GM23338 (cell line): ENCODE data around the gene SORCS2. TPM values are rescaled to one million over a fixed set of nuclear protein-coding genes. Genes with fewer than 3 reads are reported as not detected.

Source experiments
- ATAC-seq: fragments of 200-7000 bp; cut with Tn5 transposase; 3 replicates; pipeline ENCODE4 v1.9.1; 2020
- DNase-seq: peaks from one replicate; pipeline ENCODE4 v3.0.0-alpha.2; 2015; ENCODE audit warnings: low spot score
- H2AFZ ChIP-seq: fragments of 200-600 bp; sonication (generic); 2 replicates; pipeline ENCODE4 v1.8.0; 2016; ENCODE audit warnings: antibody characterized with exemption, mild to moderate bottlenecking, moderate library complexity
- H3F3A ChIP-seq: fragments of 200-600 bp; sonication (generic); replicated peaks from 2 replicates; pipeline ENCODE4 v1.8.0; 2017; ENCODE audit warnings: antibody characterized with exemption, mixed run types, low read depth
- H3K27ac ChIP-seq: fragments of 200-600 bp; sonication (generic); 2 replicates; pipeline ENCODE4 v1.6.1; 2016; ENCODE audit warnings: low read depth
- H3K27me3 ChIP-seq: fragments of 200-600 bp; sonication (generic); 2 replicates; pipeline ENCODE4 v1.8.0; 2016; ENCODE audit warnings: mild to moderate bottlenecking, mixed run types, moderate library complexity; ENCODE audit not compliant: insufficient read depth
- H3K36me3 ChIP-seq: fragments of 200-600 bp; sonication (generic); 2 replicates; pipeline ENCODE4 v1.8.0; 2016; ENCODE audit warnings: mild to moderate bottlenecking; ENCODE audit not compliant: insufficient read depth
- H3K4me1 ChIP-seq: fragments of 200-600 bp; sonication (generic); 2 replicates; pipeline ENCODE4 v1.8.0; 2016; ENCODE audit warnings: mild to moderate bottlenecking, moderate library complexity; ENCODE audit not compliant: insufficient read depth
- H3K4me2 ChIP-seq: fragments of 200-600 bp; sonication (generic); 2 replicates; pipeline ENCODE4 v1.7.1; 2017; ENCODE audit warnings: mixed run types
- H3K4me3 ChIP-seq: fragments of 200-600 bp; sonication (generic); 2 replicates; pipeline ENCODE4 v1.6.1; 2016; ENCODE audit warnings: mixed run types
- H3K79me2 ChIP-seq: fragments of 200-600 bp; sonication (generic); replicated peaks from 2 replicates; pipeline ENCODE4 v1.8.0; 2017; ENCODE audit warnings: mild to moderate bottlenecking; ENCODE audit not compliant: insufficient read depth
- H3K9me2 ChIP-seq: fragments of 200-600 bp; sonication (generic); 2 replicates; pipeline ENCODE4 v1.8.0; 2017; ENCODE audit not compliant: insufficient read depth
- H4K20me1 ChIP-seq: fragments of 200-600 bp; sonication (generic); replicated peaks from 2 replicates; pipeline ENCODE4 v1.8.0; 2017; ENCODE audit warnings: mild to moderate bottlenecking; ENCODE audit not compliant: insufficient read depth
- H3K27ac Mint-ChIP-seq: 2 replicates; pipeline ENCODE4 v1.8.0; 2020; ENCODE audit warnings: inconsistent platforms, mild to moderate bottlenecking, moderate library complexity, mixed read lengths
- H3K27me3 Mint-ChIP-seq: 3 replicates; pipeline ENCODE4 v1.8.0; 2022; ENCODE audit warnings: low read depth, mild to moderate bottlenecking, moderate library complexity, mixed read lengths, inconsistent platforms; ENCODE audit not compliant: insufficient read depth, poor library complexity
- H3K36me3 Mint-ChIP-seq: 3 replicates; pipeline ENCODE4 v1.8.0; 2021; ENCODE audit warnings: low read depth, mild to moderate bottlenecking, inconsistent platforms, moderate library complexity, mixed read lengths
- H3K4me1 Mint-ChIP-seq: 3 replicates; pipeline ENCODE4 v1.8.0; 2020; ENCODE audit warnings: mild to moderate bottlenecking, inconsistent platforms, mixed read lengths
- H3K4me3 Mint-ChIP-seq: 3 replicates; pipeline ENCODE4 v1.8.0; 2021; ENCODE audit warnings: moderate library complexity, mild to moderate bottlenecking, inconsistent platforms, mixed read lengths
- H3K9me3 Mint-ChIP-seq: 3 replicates; pipeline ENCODE4 v1.8.0; 2020; ENCODE audit warnings: moderate library complexity, mild to moderate bottlenecking, inconsistent platforms, mixed read lengths
- CREB1 ChIP-seq: fragments of 250-450 bp; sonication (Bioruptor Pico); IDR thresholded peaks from 2 replicates; pipeline ENCODE4 v1.5.0; 2020; ENCODE audit warnings: low read depth, mild to moderate bottlenecking, moderate library complexity
- ETS1 ChIP-seq: IDR thresholded peaks from 2 replicates; pipeline ENCODE4 v1.6.1; 2016; ENCODE audit warnings: antibody characterized with exemption
- EZH2 ChIP-seq: fragments of 200-600 bp; sonication (generic); IDR thresholded peaks from one replicate; pipeline ENCODE4 v1.8.0; 2017; ENCODE audit warnings: antibody characterized with exemption, mild to moderate bottlenecking, low read depth; ENCODE audit not compliant: unreplicated experiment
- EZH2phosphoT487 ChIP-seq: fragments of 200-600 bp; sonication (generic); IDR thresholded peaks from one replicate; pipeline ENCODE4 v1.8.1; 2018; ENCODE audit warnings: antibody characterized with exemption; ENCODE audit not compliant: unreplicated experiment
- JUNB ChIP-seq: IDR thresholded peaks from one replicate; pipeline ENCODE4 v1.6.1; 2016; ENCODE audit warnings: antibody characterized with exemption; ENCODE audit not compliant: unreplicated experiment
- NANOG ChIP-seq: IDR thresholded peaks from 2 replicates; pipeline ENCODE4 v1.6.1; 2016; ENCODE audit warnings: antibody characterized with exemption, borderline replicate concordance
- POLR2AphosphoS5 ChIP-seq: IDR thresholded peaks from 2 replicates; pipeline ENCODE4 v1.6.1; 2016; ENCODE audit warnings: antibody characterized with exemption, low read depth
- STAT1 ChIP-seq: IDR thresholded peaks from one replicate; pipeline ENCODE4 v1.6.1; 2016; ENCODE audit warnings: antibody characterized with exemption; ENCODE audit not compliant: unreplicated experiment
- ZNF114 ChIP-seq: fragments of 250-450 bp; sonication (Bioruptor Pico); IDR thresholded peaks from 2 replicates; pipeline ENCODE4 v1.5.0; 2020; ENCODE audit warnings: mild to moderate bottlenecking, moderate library complexity
- ZNF331 ChIP-seq: fragments of 250-450 bp; sonication (Bioruptor Pico); IDR thresholded peaks from 2 replicates; pipeline ENCODE4 v1.5.0; 2020; ENCODE audit warnings: low read depth, mild to moderate bottlenecking, moderate library complexity
- polyA plus RNA-seq: library from polyadenylated mRNA; unstranded; fragments of >200 nt; fragmentation: Nextera tagmentation; extraction: Ambion mirVana; gene quantifications from 2 replicates; pipeline ENCODE4 v1.2.1, GENCODE V29; 2016
- total RNA-seq: library from RNA; depleted of rRNA; stranded (reverse); fragments of >200 nt; shearing (Covaris generic); gene quantifications from 2 replicates; pipeline ENCODE4 v1.2.3, GENCODE V29; 2014
- TF ChIP-seq, protein P1 (sequence below), 2 experiments: fragments of 200-600 bp in 1 of 2; sonication (generic) in 1 of 2; conservative IDR thresholded peaks; 2 replicates each; pipeline versions ENCODE4 v1.5.1 to v1.6.1; 2016 to 2017; ENCODE audit warnings: antibody characterized with exemption in 2 of 2, low read depth in 2 of 2, mild to moderate bottlenecking in 2 of 2, moderate library complexity in 1 of 2
- TF ChIP-seq, protein P2 (sequence below): IDR thresholded peaks from one replicate; pipeline ENCODE4 v1.6.1; 2018; ENCODE audit warnings: antibody characterized with exemption; ENCODE audit not compliant: unreplicated experiment
- TF ChIP-seq, protein P3 (sequence below): fragments of 250-450 bp; sonication (Bioruptor Pico); IDR thresholded peaks from 2 replicates; pipeline ENCODE4 v1.5.0; 2020; ENCODE audit warnings: mild to moderate bottlenecking, moderate library complexity

SORCS2 gene
- total and polyA plus RNA-seq, 2 experiments from 2014 or later: 0.47 to 2.4 TPM

DNA sequence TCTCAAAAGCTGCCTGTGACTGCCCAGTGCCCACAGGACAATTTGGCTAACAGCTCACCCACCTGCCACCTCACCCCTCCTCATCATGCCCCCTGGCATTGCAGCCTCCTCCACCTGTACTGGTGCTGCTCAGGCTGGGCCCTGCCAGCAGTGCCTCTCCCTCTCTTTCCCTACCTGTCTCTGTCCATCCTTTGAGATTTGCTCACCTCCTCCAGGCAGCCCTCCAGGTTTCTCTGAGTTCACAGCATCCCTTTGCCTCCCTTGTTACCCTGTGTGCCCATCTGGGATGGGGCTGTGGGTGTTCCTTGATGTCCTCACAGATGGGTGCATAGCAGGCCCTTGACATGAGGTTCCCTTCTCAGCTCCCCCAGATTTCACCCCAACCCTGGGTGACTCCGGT lies 522.4 kb downstream of the SORCS2 start:
- Mint-ChIP-seq H3K4me1 (0 out of 3 replicates have a peak, but pooled peaks cover 2% of the 10 kb centered on the region), H3K27ac (no peak overlapping the region), H3K27me3 (peaks cover 7% of the 10 kb centered on the region), H3K36me3 (no peaks in the 10 kb centered on the region), H3K9me3 (no peaks in the 10 kb centered on the region), H3K4me3 (no peak overlapping the region)
- H3K27ac ChIP-seq: no peak overlapping the region
- no peaks in the 10 kb centered on the region for H3F3A ChIP-seq
- no peaks in the 10 kb centered on the region for H3K36me3 ChIP-seq
- no peak overlapping the region for H3K4me2 ChIP-seq
- no peak overlapping the region for H3K4me3 ChIP-seq
- H3K27me3 ChIP-seq: no peaks in the 10 kb centered on the region
- no peaks in the 10 kb centered on the region for H3K79me2 ChIP-seq
- H3K4me1 ChIP-seq: no peaks in the 10 kb centered on the region; the same call in 1 of the 2 replicates
- H4K20me1 ChIP-seq: no peaks in the 10 kb centered on the region
- H3K9me2 ChIP-seq: no peaks in the 10 kb centered on the region
- TF ChIP-seq CREB1: no peak
- TF ChIP-seq, protein P1, sequence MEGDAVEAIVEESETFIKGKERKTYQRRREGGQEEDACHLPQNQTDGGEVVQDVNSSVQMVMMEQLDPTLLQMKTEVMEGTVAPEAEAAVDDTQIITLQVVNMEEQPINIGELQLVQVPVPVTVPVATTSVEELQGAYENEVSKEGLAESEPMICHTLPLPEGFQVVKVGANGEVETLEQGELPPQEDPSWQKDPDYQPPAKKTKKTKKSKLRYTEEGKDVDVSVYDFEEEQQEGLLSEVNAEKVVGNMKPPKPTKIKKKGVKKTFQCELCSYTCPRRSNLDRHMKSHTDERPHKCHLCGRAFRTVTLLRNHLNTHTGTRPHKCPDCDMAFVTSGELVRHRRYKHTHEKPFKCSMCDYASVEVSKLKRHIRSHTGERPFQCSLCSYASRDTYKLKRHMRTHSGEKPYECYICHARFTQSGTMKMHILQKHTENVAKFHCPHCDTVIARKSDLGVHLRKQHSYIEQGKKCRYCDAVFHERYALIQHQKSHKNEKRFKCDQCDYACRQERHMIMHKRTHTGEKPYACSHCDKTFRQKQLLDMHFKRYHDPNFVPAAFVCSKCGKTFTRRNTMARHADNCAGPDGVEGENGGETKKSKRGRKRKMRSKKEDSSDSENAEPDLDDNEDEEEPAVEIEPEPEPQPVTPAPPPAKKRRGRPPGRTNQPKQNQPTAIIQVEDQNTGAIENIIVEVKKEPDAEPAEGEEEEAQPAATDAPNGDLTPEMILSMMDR (conservative IDR thresholded peaks at IDR 0.05; ENCODE audit: low read depth in 2 of 2): no peak
- TF ChIP-seq EZH2phosphoT487: no peak
- TF ChIP-seq ZNF331 (CRISPR knock-in tag): no peak
- TF ChIP-seq JUNB: no peak
- no peak for TF ChIP-seq POLR2AphosphoS5
- no peak for TF ChIP-seq ETS1
- TF ChIP-seq NANOG: no peak
- no peak for TF ChIP-seq ZNF114 (CRISPR knock-in tag)
- no peak for TF ChIP-seq EZH2
- TF ChIP-seq STAT1: no peak
- TF ChIP-seq, protein P2, sequence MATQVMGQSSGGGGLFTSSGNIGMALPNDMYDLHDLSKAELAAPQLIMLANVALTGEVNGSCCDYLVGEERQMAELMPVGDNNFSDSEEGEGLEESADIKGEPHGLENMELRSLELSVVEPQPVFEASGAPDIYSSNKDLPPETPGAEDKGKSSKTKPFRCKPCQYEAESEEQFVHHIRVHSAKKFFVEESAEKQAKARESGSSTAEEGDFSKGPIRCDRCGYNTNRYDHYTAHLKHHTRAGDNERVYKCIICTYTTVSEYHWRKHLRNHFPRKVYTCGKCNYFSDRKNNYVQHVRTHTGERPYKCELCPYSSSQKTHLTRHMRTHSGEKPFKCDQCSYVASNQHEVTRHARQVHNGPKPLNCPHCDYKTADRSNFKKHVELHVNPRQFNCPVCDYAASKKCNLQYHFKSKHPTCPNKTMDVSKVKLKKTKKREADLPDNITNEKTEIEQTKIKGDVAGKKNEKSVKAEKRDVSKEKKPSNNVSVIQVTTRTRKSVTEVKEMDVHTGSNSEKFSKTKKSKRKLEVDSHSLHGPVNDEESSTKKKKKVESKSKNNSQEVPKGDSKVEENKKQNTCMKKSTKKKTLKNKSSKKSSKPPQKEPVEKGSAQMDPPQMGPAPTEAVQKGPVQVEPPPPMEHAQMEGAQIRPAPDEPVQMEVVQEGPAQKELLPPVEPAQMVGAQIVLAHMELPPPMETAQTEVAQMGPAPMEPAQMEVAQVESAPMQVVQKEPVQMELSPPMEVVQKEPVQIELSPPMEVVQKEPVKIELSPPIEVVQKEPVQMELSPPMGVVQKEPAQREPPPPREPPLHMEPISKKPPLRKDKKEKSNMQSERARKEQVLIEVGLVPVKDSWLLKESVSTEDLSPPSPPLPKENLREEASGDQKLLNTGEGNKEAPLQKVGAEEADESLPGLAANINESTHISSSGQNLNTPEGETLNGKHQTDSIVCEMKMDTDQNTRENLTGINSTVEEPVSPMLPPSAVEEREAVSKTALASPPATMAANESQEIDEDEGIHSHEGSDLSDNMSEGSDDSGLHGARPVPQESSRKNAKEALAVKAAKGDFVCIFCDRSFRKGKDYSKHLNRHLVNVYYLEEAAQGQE: no peak
- TF ChIP-seq, protein P3, sequence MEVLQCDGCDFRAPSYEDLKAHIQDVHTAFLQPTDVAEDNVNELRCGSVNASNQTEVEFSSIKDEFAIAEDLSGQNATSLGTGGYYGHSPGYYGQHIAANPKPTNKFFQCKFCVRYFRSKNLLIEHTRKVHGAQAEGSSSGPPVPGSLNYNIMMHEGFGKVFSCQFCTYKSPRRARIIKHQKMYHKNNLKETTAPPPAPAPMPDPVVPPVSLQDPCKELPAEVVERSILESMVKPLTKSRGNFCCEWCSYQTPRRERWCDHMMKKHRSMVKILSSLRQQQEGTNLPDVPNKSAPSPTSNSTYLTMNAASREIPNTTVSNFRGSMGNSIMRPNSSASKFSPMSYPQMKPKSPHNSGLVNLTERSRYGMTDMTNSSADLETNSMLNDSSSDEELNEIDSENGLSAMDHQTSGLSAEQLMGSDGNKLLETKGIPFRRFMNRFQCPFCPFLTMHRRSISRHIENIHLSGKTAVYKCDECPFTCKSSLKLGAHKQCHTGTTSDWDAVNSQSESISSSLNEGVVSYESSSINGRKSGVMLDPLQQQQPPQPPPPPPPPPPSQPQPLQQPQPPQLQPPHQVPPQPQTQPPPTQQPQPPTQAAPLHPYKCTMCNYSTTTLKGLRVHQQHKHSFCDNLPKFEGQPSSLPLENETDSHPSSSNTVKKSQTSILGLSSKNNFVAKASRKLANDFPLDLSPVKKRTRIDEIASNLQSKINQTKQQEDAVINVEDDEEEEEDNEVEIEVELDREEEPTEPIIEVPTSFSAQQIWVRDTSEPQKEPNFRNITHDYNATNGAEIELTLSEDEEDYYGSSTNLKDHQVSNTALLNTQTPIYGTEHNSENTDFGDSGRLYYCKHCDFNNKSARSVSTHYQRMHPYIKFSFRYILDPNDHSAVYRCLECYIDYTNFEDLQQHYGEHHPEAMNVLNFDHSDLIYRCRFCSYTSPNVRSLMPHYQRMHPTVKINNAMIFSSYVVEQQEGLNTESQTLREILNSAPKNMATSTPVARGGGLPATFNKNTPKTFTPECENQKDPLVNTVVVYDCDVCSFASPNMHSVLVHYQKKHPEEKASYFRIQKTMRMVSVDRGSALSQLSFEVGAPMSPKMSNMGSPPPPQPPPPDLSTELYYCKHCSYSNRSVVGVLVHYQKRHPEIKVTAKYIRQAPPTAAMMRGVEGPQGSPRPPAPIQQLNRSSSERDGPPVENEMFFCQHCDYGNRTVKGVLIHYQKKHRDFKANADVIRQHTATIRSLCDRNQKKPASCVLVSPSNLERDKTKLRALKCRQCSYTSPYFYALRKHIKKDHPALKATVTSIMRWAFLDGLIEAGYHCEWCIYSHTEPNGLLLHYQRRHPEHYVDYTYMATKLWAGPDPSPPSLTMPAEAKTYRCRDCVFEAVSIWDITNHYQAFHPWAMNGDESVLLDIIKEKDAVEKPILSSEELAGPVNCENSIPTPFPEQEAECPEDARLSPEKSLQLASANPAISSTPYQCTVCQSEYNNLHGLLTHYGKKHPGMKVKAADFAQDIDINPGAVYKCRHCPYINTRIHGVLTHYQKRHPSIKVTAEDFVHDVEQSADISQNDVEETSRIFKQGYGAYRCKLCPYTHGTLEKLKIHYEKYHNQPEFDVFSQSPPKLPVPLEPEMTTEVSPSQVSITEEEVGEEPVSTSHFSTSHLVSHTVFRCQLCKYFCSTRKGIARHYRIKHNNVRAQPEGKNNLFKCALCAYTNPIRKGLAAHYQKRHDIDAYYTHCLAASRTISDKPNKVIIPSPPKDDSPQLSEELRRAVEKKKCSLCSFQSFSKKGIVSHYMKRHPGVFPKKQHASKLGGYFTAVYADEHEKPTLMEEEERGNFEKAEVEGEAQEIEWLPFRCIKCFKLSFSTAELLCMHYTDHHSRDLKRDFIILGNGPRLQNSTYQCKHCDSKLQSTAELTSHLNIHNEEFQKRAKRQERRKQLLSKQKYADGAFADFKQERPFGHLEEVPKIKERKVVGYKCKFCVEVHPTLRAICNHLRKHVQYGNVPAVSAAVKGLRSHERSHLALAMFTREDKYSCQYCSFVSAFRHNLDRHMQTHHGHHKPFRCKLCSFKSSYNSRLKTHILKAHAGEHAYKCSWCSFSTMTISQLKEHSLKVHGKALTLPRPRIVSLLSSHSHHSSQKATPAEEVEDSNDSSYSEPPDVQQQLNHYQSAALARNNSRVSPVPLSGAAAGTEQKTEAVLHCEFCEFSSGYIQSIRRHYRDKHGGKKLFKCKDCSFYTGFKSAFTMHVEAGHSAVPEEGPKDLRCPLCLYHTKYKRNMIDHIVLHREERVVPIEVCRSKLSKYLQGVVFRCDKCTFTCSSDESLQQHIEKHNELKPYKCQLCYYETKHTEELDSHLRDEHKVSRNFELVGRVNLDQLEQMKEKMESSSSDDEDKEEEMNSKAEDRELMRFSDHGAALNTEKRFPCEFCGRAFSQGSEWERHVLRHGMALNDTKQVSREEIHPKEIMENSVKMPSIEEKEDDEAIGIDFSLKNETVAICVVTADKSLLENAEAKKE: no peak
- H2AFZ ChIP-seq: no peak overlapping the region
- DNase-seq (no peak), ATAC-seq (no peak)
